BJ (cell line): Measurements from ENCODE around the gene IL4R. TPM values are rescaled to one million over a fixed set of nuclear protein-coding genes. Genes with fewer than 3 reads are reported as not detected.

Source experiments
- CTCF ChIA-PET: fragments of 350-600 bp; formaldehyde crosslinking; extraction: SDS; loops from one replicate; lab custom pipeline; 2021; ENCODE audit warnings: antibody characterized with exemption, inconsistent platforms; lab: Yijun Ruan, JAX
- POLR2A ChIA-PET: fragments of 300-600 bp; sonication (Branson Sonifier 250); formaldehyde crosslinking; extraction: SDS; loops from one replicate; lab custom pipeline; 2021; ENCODE audit warnings: antibody characterized with exemption; lab: Charles Lee
- DNase-seq: peaks from one replicate; pipeline ENCODE4 v3.0.0-alpha.2; 2011; ENCODE audit warnings: low read depth
- H3K27me3 ChIP-seq: 2 replicates; pipeline ENCODE4 v1.6.0; 2011; ENCODE audit warnings: low read length; ENCODE audit not compliant: control insufficient read depth, insufficient read depth
- H3K36me3 ChIP-seq: 2 replicates; pipeline ENCODE4 v1.5.1; 2011; ENCODE audit warnings: low read length; ENCODE audit not compliant: control insufficient read depth, insufficient read depth
- H3K4me3 ChIP-seq: 2 replicates; pipeline ENCODE4 v1.5.1; 2011; ENCODE audit warnings: low read depth, mild to moderate bottlenecking, control low read depth, low read length
- CTCF ChIP-seq: IDR thresholded peaks from 2 replicates; pipeline ENCODE4 v1.5.1; 2011; ENCODE audit warnings: low read depth, mild to moderate bottlenecking, control low read depth, inconsistent platforms, low read length, moderate library complexity; ENCODE audit not compliant: insufficient read depth
- polyA plus RNA-seq: library from polyadenylated mRNA; depleted of rRNA; stranded (reverse); fragments of >200 nt; gene quantifications from 2 replicates; pipeline ENCODE4 v1.2.3, GENCODE V29; 2011

Gene IL4R
- polyA plus RNA-seq, 1 experiment: 25.4 TPM

GRCh38 chr16:27284865-27285675 lies 28.7 kb upstream of the IL4R start:
- Histone ChIP-seq H3K36me3 (no peaks in the 10 kb centered on the region), H3K4me3 (no peak overlapping the region), H3K27me3 (no peaks in the 10 kb centered on the region)
- DNase-seq: no peak
- CTCF ChIA-PET: interaction anchor here (1.3 kb wide), 2 partner anchors 11 to 83 kb away, joined by 3 to 5 read pairs; no protein-coding TSS in a partner anchor
- POLR2A ChIA-PET: no interaction called here
- no peak for TF ChIP-seq CTCF

- DNase-seq: no peak
- ChIA-PET CTCF (interaction anchor here (1.3 kb wide), 2 partner anchors 12 to 83 kb away, joined by 3 to 5 read pairs; no protein-coding TSS in a partner anchor), POLR2A (no interaction called here)
- no peaks in the 10 kb centered on the region for H3K36me3 ChIP-seq
- H3K4me3 ChIP-seq: no peak overlapping the region
- TF ChIP-seq CTCF: no peak
- H3K27me3 ChIP-seq: no peaks in the 10 kb centered on the region
These were observed 28.0 kb upstream of the IL4R start for GRCh38 chr16:27285676-27286196.

GRCh38 chr16:27286451-27286850 lies 27.3 kb upstream of the IL4R start:
- POLR2A ChIA-PET: no interaction called here
- H3K27me3 ChIP-seq: no peaks in the 10 kb centered on the region
- CTCF ChIA-PET: interaction anchor here (0.7 kb wide), 1 partner anchor 52 kb away, joined by 3 read pairs; no protein-coding TSS in a partner anchor
- no peak overlapping the region for H3K4me3 ChIP-seq
- DNase-seq: peak; percentile 83
- no peaks in the 10 kb centered on the region for H3K36me3 ChIP-seq
- no peak for TF ChIP-seq CTCF

GRCh38 chr16:27287051-27287811 lies 26.5 kb upstream of the IL4R start:
- ChIA-PET CTCF (interaction anchor here (1.0 kb wide), 2 partner anchors 9 to 11 kb away, joined by 3 to 4 read pairs; no protein-coding TSS in a partner anchor), POLR2A (no interaction called here)

More at GRCh38 chr16:27287051-27287811, 26.5 kb upstream of the IL4R start:
- H3K4me3 ChIP-seq: no peak overlapping the region
- no peaks in the 10 kb centered on the region for H3K36me3 ChIP-seq
- no peak for DNase-seq
- no peaks in the 10 kb centered on the region for H3K27me3 ChIP-seq
- no peak for TF ChIP-seq CTCF
